GM23338 (cell line): ENCODE measurements around the gene CCDC27. TPM values are rescaled to one million over a fixed set of nuclear protein-coding genes. Genes with fewer than 3 reads are reported as not detected.
A peak's percentile ranks its signal among the peaks of the same experiment; 100 is the strongest.

Experiments
- ATAC-seq: fragments of 200-7000 bp; cut with Tn5 transposase; 3 replicates; pipeline ENCODE4 v1.9.1; 2020
- DNase-seq: peaks from one replicate; pipeline ENCODE4 v3.0.0-alpha.2; 2015; ENCODE audit warnings: low spot score
- H2AFZ ChIP-seq: fragments of 200-600 bp; sonication (generic); 2 replicates; pipeline ENCODE4 v1.8.0; 2016; ENCODE audit warnings: antibody characterized with exemption, mild to moderate bottlenecking, moderate library complexity
- H3F3A ChIP-seq: fragments of 200-600 bp; sonication (generic); replicated peaks from 2 replicates; pipeline ENCODE4 v1.8.0; 2017; ENCODE audit warnings: antibody characterized with exemption, mixed run types, low read depth
- H3K27ac ChIP-seq: fragments of 200-600 bp; sonication (generic); 2 replicates; pipeline ENCODE4 v1.6.1; 2016; ENCODE audit warnings: low read depth
- H3K27me3 ChIP-seq: fragments of 200-600 bp; sonication (generic); 2 replicates; pipeline ENCODE4 v1.8.0; 2016; ENCODE audit warnings: mild to moderate bottlenecking, mixed run types, moderate library complexity; ENCODE audit not compliant: insufficient read depth
- H3K36me3 ChIP-seq: fragments of 200-600 bp; sonication (generic); 2 replicates; pipeline ENCODE4 v1.8.0; 2016; ENCODE audit warnings: mild to moderate bottlenecking; ENCODE audit not compliant: insufficient read depth
- H3K4me1 ChIP-seq: fragments of 200-600 bp; sonication (generic); 2 replicates; pipeline ENCODE4 v1.8.0; 2016; ENCODE audit warnings: mild to moderate bottlenecking, moderate library complexity; ENCODE audit not compliant: insufficient read depth
- H3K4me2 ChIP-seq: fragments of 200-600 bp; sonication (generic); 2 replicates; pipeline ENCODE4 v1.7.1; 2017; ENCODE audit warnings: mixed run types
- H3K4me3 ChIP-seq: fragments of 200-600 bp; sonication (generic); 2 replicates; pipeline ENCODE4 v1.6.1; 2016; ENCODE audit warnings: mixed run types
- H3K79me2 ChIP-seq: fragments of 200-600 bp; sonication (generic); replicated peaks from 2 replicates; pipeline ENCODE4 v1.8.0; 2017; ENCODE audit warnings: mild to moderate bottlenecking; ENCODE audit not compliant: insufficient read depth
- H3K9me2 ChIP-seq: fragments of 200-600 bp; sonication (generic); 2 replicates; pipeline ENCODE4 v1.8.0; 2017; ENCODE audit not compliant: insufficient read depth
- H4K20me1 ChIP-seq: fragments of 200-600 bp; sonication (generic); replicated peaks from 2 replicates; pipeline ENCODE4 v1.8.0; 2017; ENCODE audit warnings: mild to moderate bottlenecking; ENCODE audit not compliant: insufficient read depth
- H3K27ac Mint-ChIP-seq: 2 replicates; pipeline ENCODE4 v1.8.0; 2020; ENCODE audit warnings: inconsistent platforms, mild to moderate bottlenecking, moderate library complexity, mixed read lengths
- H3K27me3 Mint-ChIP-seq: 3 replicates; pipeline ENCODE4 v1.8.0; 2022; ENCODE audit warnings: low read depth, mild to moderate bottlenecking, moderate library complexity, mixed read lengths, inconsistent platforms; ENCODE audit not compliant: insufficient read depth, poor library complexity
- H3K36me3 Mint-ChIP-seq: 3 replicates; pipeline ENCODE4 v1.8.0; 2021; ENCODE audit warnings: low read depth, mild to moderate bottlenecking, inconsistent platforms, moderate library complexity, mixed read lengths
- H3K4me1 Mint-ChIP-seq: 3 replicates; pipeline ENCODE4 v1.8.0; 2020; ENCODE audit warnings: mild to moderate bottlenecking, inconsistent platforms, mixed read lengths
- H3K4me3 Mint-ChIP-seq: 3 replicates; pipeline ENCODE4 v1.8.0; 2021; ENCODE audit warnings: moderate library complexity, mild to moderate bottlenecking, inconsistent platforms, mixed read lengths
- H3K9me3 Mint-ChIP-seq: 3 replicates; pipeline ENCODE4 v1.8.0; 2020; ENCODE audit warnings: moderate library complexity, mild to moderate bottlenecking, inconsistent platforms, mixed read lengths
- CREB1 ChIP-seq: fragments of 250-450 bp; sonication (Bioruptor Pico); IDR thresholded peaks from 2 replicates; pipeline ENCODE4 v1.5.0; 2020; ENCODE audit warnings: low read depth, mild to moderate bottlenecking, moderate library complexity
- EZH2phosphoT487 ChIP-seq: fragments of 200-600 bp; sonication (generic); IDR thresholded peaks from one replicate; pipeline ENCODE4 v1.8.1; 2018; ENCODE audit warnings: antibody characterized with exemption; ENCODE audit not compliant: unreplicated experiment
- NANOG ChIP-seq: IDR thresholded peaks from 2 replicates; pipeline ENCODE4 v1.6.1; 2016; ENCODE audit warnings: antibody characterized with exemption, borderline replicate concordance
- ZNF114 ChIP-seq: fragments of 250-450 bp; sonication (Bioruptor Pico); IDR thresholded peaks from 2 replicates; pipeline ENCODE4 v1.5.0; 2020; ENCODE audit warnings: mild to moderate bottlenecking, moderate library complexity
- polyA plus RNA-seq: library from polyadenylated mRNA; unstranded; fragments of >200 nt; fragmentation: Nextera tagmentation; extraction: Ambion mirVana; gene quantifications from 2 replicates; pipeline ENCODE4 v1.2.1, GENCODE V29; 2016
- total RNA-seq: library from RNA; depleted of rRNA; stranded (reverse); fragments of >200 nt; shearing (Covaris generic); gene quantifications from 2 replicates; pipeline ENCODE4 v1.2.3, GENCODE V29; 2014
- TF ChIP-seq, protein P1 (sequence below): IDR thresholded peaks from 2 replicates; pipeline ENCODE4 v1.6.1; 2016; ENCODE audit warnings: antibody characterized with exemption
- TF ChIP-seq, protein P2 (sequence below), 2 experiments: fragments of 200-600 bp in 1 of 2; sonication (generic) in 1 of 2; conservative IDR thresholded peaks; 2 replicates each; pipeline versions ENCODE4 v1.5.1 to v1.6.1; 2016 to 2017; ENCODE audit warnings: antibody characterized with exemption in 2 of 2, low read depth in 2 of 2, mild to moderate bottlenecking in 2 of 2, moderate library complexity in 1 of 2
- TF ChIP-seq, protein P3 (sequence below): IDR thresholded peaks from one replicate; pipeline ENCODE4 v1.6.1; 2018; ENCODE audit warnings: antibody characterized with exemption; ENCODE audit not compliant: unreplicated experiment

CCDC27 gene
- total and polyA plus RNA-seq, 2 experiments from 2014 or later = 0.18 to 0.45 TPM

DNA sequence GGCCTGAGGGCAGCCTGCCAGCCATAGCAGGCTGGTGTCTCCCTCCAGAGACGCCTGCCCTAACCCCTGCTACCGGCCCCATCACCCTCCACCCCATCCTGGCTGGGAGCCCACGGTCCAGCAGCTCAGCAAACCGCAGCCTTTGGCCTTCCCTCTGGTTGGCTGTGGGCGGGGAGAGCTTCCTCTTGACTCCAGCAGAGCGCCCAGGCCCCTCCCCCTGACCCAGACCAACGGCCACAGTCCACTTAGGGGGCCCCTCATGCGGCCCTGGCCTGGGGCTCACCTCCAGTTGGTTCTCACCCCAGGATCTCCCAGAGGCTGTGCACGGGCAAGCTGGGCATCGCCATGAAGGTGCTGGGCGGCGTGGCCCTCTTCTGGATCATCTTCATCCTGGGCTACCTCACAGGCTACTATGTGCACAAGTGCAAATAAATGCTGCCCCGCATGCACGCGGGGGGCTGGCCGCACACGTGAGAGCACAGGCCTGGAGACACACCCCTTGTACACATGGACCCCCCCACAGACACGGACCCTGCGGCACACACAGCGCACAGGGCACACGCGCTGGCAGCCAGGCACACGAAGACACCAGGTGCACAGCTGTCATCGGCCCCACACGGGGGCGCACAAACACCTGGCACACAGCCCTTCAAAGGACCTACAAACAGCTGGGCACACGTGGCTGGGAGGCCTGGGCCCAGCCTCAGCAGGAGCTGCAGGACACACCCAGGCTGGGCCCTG lies 23.4 kb downstream of the CCDC27 start:
- Histone ChIP-seq H3K4me2 (peak overlapping the region; percentile 32; the same call in 1 of the 2 replicates), H2AFZ (no peak overlapping the region), H3K4me1 (peaks cover 13% of the 10 kb centered on the region; the same call in 1 of the 2 replicates), H3K4me3 (no peak overlapping the region), H3F3A (peaks cover 6% of the 10 kb centered on the region; the same call in 1 of the 2 replicates), H4K20me1 (no peaks in the 10 kb centered on the region; the same call in 1 of the 2 replicates), H3K9me2 (no peaks in the 10 kb centered on the region), H3K36me3 (peaks cover 4% of the 10 kb centered on the region; the same call in 1 of the 2 replicates), H3K27me3 (no peaks in the 10 kb centered on the region), H3K79me2 (no peaks in the 10 kb centered on the region), H3K27ac (no peak overlapping the region)
- peak; percentile 82 for DNase-seq
- no peak overlapping the region for H3K27ac Mint-ChIP-seq
- peaks cover 17% of the 10 kb centered on the region for H3K4me1 Mint-ChIP-seq
- peak; percentile 34 for ATAC-seq
- peaks cover 16% of the 10 kb centered on the region for H3K36me3 Mint-ChIP-seq
- H3K9me3 Mint-ChIP-seq = no peaks in the 10 kb centered on the region; the same call in 2 of the 3 replicates
- peaks cover 16% of the 10 kb centered on the region for H3K27me3 Mint-ChIP-seq
- H3K4me3 Mint-ChIP-seq = no peak overlapping the region
- TF ChIP-seq, protein P1, sequence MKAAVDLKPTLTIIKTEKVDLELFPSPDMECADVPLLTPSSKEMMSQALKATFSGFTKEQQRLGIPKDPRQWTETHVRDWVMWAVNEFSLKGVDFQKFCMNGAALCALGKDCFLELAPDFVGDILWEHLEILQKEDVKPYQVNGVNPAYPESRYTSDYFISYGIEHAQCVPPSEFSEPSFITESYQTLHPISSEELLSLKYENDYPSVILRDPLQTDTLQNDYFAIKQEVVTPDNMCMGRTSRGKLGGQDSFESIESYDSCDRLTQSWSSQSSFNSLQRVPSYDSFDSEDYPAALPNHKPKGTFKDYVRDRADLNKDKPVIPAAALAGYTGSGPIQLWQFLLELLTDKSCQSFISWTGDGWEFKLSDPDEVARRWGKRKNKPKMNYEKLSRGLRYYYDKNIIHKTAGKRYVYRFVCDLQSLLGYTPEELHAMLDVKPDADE = no peak
- TF ChIP-seq NANOG = no peak
- TF ChIP-seq, protein P2, sequence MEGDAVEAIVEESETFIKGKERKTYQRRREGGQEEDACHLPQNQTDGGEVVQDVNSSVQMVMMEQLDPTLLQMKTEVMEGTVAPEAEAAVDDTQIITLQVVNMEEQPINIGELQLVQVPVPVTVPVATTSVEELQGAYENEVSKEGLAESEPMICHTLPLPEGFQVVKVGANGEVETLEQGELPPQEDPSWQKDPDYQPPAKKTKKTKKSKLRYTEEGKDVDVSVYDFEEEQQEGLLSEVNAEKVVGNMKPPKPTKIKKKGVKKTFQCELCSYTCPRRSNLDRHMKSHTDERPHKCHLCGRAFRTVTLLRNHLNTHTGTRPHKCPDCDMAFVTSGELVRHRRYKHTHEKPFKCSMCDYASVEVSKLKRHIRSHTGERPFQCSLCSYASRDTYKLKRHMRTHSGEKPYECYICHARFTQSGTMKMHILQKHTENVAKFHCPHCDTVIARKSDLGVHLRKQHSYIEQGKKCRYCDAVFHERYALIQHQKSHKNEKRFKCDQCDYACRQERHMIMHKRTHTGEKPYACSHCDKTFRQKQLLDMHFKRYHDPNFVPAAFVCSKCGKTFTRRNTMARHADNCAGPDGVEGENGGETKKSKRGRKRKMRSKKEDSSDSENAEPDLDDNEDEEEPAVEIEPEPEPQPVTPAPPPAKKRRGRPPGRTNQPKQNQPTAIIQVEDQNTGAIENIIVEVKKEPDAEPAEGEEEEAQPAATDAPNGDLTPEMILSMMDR (conservative IDR thresholded peaks at IDR 0.05; ENCODE audit: low read depth in 2 of 2) = peak; percentile 63 to 82

DNA sequence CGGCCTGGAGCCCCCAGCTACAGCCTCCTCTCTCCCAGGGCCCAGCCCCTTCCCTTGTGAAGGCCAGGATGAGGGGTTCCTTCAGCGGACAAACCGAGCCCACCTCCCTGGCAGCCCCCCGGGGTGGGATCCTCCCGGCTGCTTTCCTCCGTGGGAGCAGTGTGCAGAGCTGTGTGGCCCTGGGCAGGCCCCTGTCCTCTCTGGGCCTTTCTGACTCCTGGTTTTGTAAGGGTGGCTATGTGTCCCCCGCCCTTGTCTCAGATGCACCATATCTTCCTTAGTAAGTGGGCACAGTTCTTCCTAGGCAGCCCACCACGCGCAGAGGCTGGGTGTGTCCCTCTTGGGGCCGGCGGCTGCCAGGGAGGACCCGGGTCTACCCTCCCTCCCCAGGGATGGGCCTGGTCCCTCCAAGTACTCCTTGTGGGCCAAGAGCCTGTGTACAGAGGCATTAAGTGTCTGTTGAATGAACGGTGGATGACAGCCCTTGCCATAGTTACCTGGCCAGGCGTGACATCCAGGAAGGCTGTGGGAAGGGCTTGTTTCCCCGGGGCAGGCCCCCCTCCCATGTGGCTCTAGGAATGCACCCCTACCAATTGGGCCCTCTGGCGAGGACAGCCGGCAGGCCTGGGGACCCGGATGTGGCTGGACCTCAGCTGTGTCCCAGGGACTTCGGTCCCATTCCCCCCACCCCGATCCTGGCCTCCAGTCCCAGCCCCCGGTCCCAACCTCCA lies 24.1 kb downstream of the CCDC27 start:
- Histone ChIP-seq H3K4me1 (peaks cover 11% of the 10 kb centered on the region; the same call in 1 of the 2 replicates), H3K4me2 (no peak overlapping the region), H3K79me2 (no peaks in the 10 kb centered on the region), H3K27me3 (no peaks in the 10 kb centered on the region), H4K20me1 (peaks cover 6% of the 10 kb centered on the region), H3F3A (peaks cover 6% of the 10 kb centered on the region; the same call in 1 of the 2 replicates), H3K9me2 (no peaks in the 10 kb centered on the region), H3K36me3 (peaks cover 11% of the 10 kb centered on the region), H3K27ac (no peak overlapping the region), H2AFZ (no peak overlapping the region), H3K4me3 (no peak overlapping the region)
- Mint-ChIP-seq H3K27ac (no peak overlapping the region), H3K4me3 (no peak overlapping the region), H3K4me1 (peaks cover 13% of the 10 kb centered on the region), H3K9me3 (no peaks in the 10 kb centered on the region; the same call in 2 of the 3 replicates), H3K36me3 (peaks cover 24% of the 10 kb centered on the region), H3K27me3 (peaks cover 14% of the 10 kb centered on the region)
- TF ChIP-seq NANOG = no peak
- no peak for TF ChIP-seq EZH2phosphoT487
- TF ChIP-seq, protein P1 = no peak
- TF ChIP-seq, protein P3, sequence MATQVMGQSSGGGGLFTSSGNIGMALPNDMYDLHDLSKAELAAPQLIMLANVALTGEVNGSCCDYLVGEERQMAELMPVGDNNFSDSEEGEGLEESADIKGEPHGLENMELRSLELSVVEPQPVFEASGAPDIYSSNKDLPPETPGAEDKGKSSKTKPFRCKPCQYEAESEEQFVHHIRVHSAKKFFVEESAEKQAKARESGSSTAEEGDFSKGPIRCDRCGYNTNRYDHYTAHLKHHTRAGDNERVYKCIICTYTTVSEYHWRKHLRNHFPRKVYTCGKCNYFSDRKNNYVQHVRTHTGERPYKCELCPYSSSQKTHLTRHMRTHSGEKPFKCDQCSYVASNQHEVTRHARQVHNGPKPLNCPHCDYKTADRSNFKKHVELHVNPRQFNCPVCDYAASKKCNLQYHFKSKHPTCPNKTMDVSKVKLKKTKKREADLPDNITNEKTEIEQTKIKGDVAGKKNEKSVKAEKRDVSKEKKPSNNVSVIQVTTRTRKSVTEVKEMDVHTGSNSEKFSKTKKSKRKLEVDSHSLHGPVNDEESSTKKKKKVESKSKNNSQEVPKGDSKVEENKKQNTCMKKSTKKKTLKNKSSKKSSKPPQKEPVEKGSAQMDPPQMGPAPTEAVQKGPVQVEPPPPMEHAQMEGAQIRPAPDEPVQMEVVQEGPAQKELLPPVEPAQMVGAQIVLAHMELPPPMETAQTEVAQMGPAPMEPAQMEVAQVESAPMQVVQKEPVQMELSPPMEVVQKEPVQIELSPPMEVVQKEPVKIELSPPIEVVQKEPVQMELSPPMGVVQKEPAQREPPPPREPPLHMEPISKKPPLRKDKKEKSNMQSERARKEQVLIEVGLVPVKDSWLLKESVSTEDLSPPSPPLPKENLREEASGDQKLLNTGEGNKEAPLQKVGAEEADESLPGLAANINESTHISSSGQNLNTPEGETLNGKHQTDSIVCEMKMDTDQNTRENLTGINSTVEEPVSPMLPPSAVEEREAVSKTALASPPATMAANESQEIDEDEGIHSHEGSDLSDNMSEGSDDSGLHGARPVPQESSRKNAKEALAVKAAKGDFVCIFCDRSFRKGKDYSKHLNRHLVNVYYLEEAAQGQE = no peak
- no peak for TF ChIP-seq CREB1 (CRISPR knock-in tag)
- TF ChIP-seq ZNF114 = no peak
- DNase-seq = no peak
- ATAC-seq = no peak
